Erythroblast (primary cell): ENCODE data around the gene RAF1.

ENCODE experiments used
- GATA1 ChIP-seq: IDR thresholded peaks from 2 replicates; pipeline ENCODE4 v1.6.1; 2011; ENCODE audit warnings: low read depth, mild to moderate bottlenecking, control low read depth, low read length, moderate library complexity
- POLR2A ChIP-seq: IDR thresholded peaks from 2 replicates; pipeline ENCODE4 v1.6.1; 2011; ENCODE audit warnings: mild to moderate bottlenecking, low read length

DNA sequence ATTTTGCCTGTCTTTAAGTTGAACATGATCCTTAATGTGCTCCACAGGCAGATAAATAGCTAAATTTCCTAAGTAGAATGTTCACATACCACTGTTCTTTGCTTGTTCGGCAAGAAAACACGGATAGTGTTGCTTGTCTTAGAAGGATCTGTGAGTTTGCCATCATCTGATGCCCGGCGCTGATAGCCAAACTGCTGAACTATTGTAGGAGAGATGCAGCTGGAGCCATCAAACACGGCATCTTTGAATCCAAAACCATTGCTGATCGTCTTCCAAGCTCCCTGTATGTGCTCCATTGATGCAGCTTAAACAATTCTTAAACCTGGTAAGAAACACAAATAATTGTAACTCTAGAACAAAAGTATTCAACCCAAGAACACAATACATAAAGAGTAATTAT is 45.5 kb downstream of the RAF1 start:
- TF ChIP-seq POLR2A = no peak
- TF ChIP-seq GATA1 = no peak
